Right forelimb (tissue), 1 donor: ENCODE data around the gene MTMR1.

Experiments used
- DNase-seq: peaks from one replicate; pipeline ENCODE4 v3.0.0-alpha.2; 2018

Gene MTMR1

DNA sequence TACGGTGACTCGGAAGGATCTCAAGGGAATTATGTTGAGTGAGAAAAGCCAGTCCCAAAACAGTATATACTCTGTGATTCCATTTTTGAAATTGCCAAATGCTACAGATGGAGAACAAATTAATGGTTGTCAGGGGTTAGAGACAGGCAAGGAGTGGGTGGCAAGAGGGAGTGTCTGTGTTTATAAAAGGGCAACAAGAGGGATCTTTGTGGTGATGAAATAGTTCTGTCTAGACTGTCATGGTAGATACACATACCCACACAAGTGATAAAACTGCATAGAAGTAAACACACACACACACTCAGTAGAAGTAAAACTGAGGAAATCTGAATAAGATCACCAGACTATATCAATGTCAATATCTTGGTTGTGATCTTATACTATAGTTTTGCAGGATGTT, 112.5 kb downstream of the MTMR1 start:
- DNase-seq = no peak

DNA sequence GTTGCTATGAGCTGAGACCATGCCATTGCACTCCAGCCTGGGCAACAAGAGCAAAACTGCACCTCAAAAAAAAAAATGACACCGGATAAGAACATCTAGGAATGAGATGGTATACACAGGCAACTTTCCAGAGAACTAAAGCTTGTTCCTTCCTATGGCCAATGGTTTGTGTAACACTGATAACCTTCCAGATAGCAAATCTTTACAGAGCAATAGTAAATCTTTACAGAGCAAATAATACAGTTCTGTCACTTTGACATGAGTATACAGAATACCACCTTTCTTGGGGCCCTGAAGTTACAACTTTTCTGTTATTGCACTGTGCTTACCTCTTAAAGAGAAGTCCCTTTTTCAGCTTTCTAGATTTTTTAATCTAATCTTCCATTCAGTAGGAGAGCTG, 113.6 kb downstream of the MTMR1 start:
- no peak for DNase-seq

DNA sequence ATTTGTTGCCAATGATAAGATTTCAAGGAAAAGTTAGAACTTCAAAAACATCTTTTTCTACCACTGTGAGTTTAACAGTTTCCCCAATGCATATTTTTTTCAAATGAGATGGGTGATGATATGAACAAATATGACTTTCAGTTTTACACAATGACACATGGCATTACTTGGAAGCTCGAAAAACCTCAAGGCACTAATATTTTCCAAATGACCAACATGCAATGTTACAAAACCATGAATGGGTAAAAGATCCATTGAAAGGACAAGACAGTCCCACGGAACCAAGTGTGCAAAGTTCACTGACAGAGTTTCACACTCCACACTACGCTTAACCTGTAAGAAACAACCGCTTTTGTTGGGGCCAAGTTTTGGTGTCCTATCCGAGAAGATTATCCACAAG, 120.7 kb downstream of the MTMR1 start:
- DNase-seq = no peak
